ENCODE data around the gene SIT1. TPM values are rescaled to one million over a fixed set of nuclear protein-coding genes. Genes with fewer than 3 reads are reported as not detected.

The SIT1 gene
- total RNA-seq, 2 experiments from 2014 or later, result 121 to 176 TPM

GRCh38 chr9:35681341-35682002 lies 30.7 kb upstream of the SIT1 start:
- CTCF ChIA-PET (ENCODE audit: unreplicated experiment), result interaction anchor here (0.9 to 1.0 kb wide), 3 partner anchors 12 to 62 kb away, joined by 3 to 5 read pairs (median 4); partner anchors contain the start of gene ARHGEF39
- POLR2A ChIA-PET, result interaction anchor here (1.0 to 2.2 kb wide), 6 partner anchors 9 to 47 kb away, joined by 3 to 12 read pairs (median 6); partner anchors contain the start of gene TPM2

GRCh38 chr9:35680331-35681105 lies 29.8 kb upstream of the SIT1 start:
- Histone ChIP-seq H3K4me2 (ENCODE audit: low read length) (peak overlapping the region; percentile 55), H2AFZ (ENCODE audit: low read length) (peak overlapping the region; percentile 24)
- POLR2A ChIA-PET, result interaction anchor here (0.6 to 2.2 kb wide), 9 partner anchors 9 to 908 kb away, joined by 3 to 13 read pairs (median 5); partner anchors contain the start of genes ARHGEF39 and TPM2

More at GRCh38 chr9:35681341-35682002, 30.7 kb upstream of the SIT1 start:
- H3K4me3 ChIP-seq (ENCODE audit: low read depth, low read length, poor library complexity, severe bottlenecking), result no peak overlapping the region
- H3K4me1 ChIP-seq (ENCODE audit: insufficient read depth, low read length, poor library complexity, severe bottlenecking), result peaks cover 35% of the 10 kb centered on the region
- H3K9me2 ChIP-seq (ENCODE audit: insufficient read depth, low read length), result no peaks in the 10 kb centered on the region
- no peak overlapping the region for H2AFZ ChIP-seq (ENCODE audit: low read length)
- intact Hi-C loops (cut with micrococcal nuclease; ENCODE audit: unreplicated experiment), result no loop called here
- no TSS peak for BruUV-seq (replicated peaks)
- DNase-seq (ENCODE audit: low spot score), result no peak
- H3K36me3 ChIP-seq (ENCODE audit: insufficient read depth, low read length), result no peaks in the 10 kb centered on the region
- no peaks in the 10 kb centered on the region for H3K79me2 ChIP-seq (ENCODE audit: insufficient read depth, low read depth, low read length)
- peak overlapping the region; percentile 55 for H3K4me2 ChIP-seq (ENCODE audit: low read length)
- TF ChIP-seq EZH2phosphoT487 (IDR thresholded peaks at IDR 0.05; ENCODE audit: borderline replicate concordance, low read depth, low read length) (no peak), CTCF (conservative IDR thresholded peaks at IDR 0.05; ENCODE audit: low read length) (no peak)
- no peaks in the 10 kb centered on the region for H4K20me1 ChIP-seq (ENCODE audit: insufficient read depth, low read length)
- no peaks in the 10 kb centered on the region for H3K9me3 ChIP-seq (ENCODE audit: low read length)
- no peak overlapping the region for H3K27ac ChIP-seq (ENCODE audit: low read depth, low read length, poor library complexity, severe bottlenecking)

More at GRCh38 chr9:35680331-35681105, 29.8 kb upstream of the SIT1 start:
- peak; percentile 85 for DNase-seq (ENCODE audit: low spot score)
- CTCF ChIA-PET (ENCODE audit: unreplicated experiment), result interaction anchor here (0.9 to 1.0 kb wide), 3 partner anchors 11 to 61 kb away, joined by 3 to 5 read pairs (median 4); partner anchors contain the start of gene ARHGEF39
- no peak for TF ChIP-seq CTCF (conservative IDR thresholded peaks at IDR 0.05; ENCODE audit: low read length)
- TF ChIP-seq EZH2phosphoT487 (IDR thresholded peaks at IDR 0.05; ENCODE audit: borderline replicate concordance, low read depth, low read length), result no peak
- Histone ChIP-seq H4K20me1 (ENCODE audit: insufficient read depth, low read length) (no peaks in the 10 kb centered on the region), H3K79me2 (ENCODE audit: insufficient read depth, low read depth, low read length) (no peaks in the 10 kb centered on the region), H3K27ac (ENCODE audit: low read depth, low read length, poor library complexity, severe bottlenecking) (peak overlapping the region; percentile 13), H3K9me3 (ENCODE audit: low read length) (no peaks in the 10 kb centered on the region), H3K9me2 (ENCODE audit: insufficient read depth, low read length) (no peaks in the 10 kb centered on the region), H3K4me3 (ENCODE audit: low read depth, low read length, poor library complexity, severe bottlenecking) (peak overlapping the region; percentile 26), H3K4me1 (ENCODE audit: insufficient read depth, low read length, poor library complexity, severe bottlenecking) (peaks cover 30% of the 10 kb centered on the region), H3K36me3 (ENCODE audit: insufficient read depth, low read length) (no peaks in the 10 kb centered on the region)
- intact Hi-C loops (cut with micrococcal nuclease; ENCODE audit: unreplicated experiment), result no loop called here
- no TSS peak for BruUV-seq (replicated peaks)

Measured in OCI-LY7 (cell line).